HepG2 (cell line): ENCODE data around the gene RUFY2. TPM values are rescaled to one million over a fixed set of nuclear protein-coding genes. Genes with fewer than 3 reads are reported as not detected.

Experiments
- CBX2 ChIP-seq, 2 experiments: fragments of 200-600 bp in 1 of 2; sonication (generic); formaldehyde crosslinking in 1 of 2; IDR thresholded peaks; 2 replicates each; pipeline versions ENCODE4 v1.7.0 to v1.8.1; 2018 to 2022; ENCODE audit warnings: low read depth in 2 of 2, low read length in 1 of 2, mild to moderate bottlenecking in 1 of 2, missing genetic modification reagents in 1 of 2
- CCDC6 ChIP-seq: sonication (generic); formaldehyde crosslinking; IDR thresholded peaks from 2 replicates; pipeline ENCODE4 v1.8.1; 2022; ENCODE audit warnings: mild to moderate bottlenecking, missing genetic modification reagents, moderate library complexity
- CHCHD3 ChIP-seq: sonication (generic); formaldehyde crosslinking; IDR thresholded peaks from 2 replicates; pipeline ENCODE4 v1.8.0; 2022; ENCODE audit warnings: mild to moderate bottlenecking, missing genetic modification reagents, moderate library complexity
- GABPB1 ChIP-seq: IDR thresholded peaks from 2 replicates; pipeline ENCODE4 v1.6.1; 2016; ENCODE audit warnings: mild to moderate bottlenecking, missing genetic modification reagents, moderate library complexity, missing compliant biosample characterization
- HDAC2 ChIP-seq: sonication (generic); formaldehyde crosslinking; IDR thresholded peaks from 2 replicates; pipeline ENCODE4 v1.4.0; 2020; ENCODE audit warnings: missing genetic modification reagents
- ISX ChIP-seq: sonication (generic); formaldehyde crosslinking; conservative IDR thresholded peaks from 2 replicates; pipeline ENCODE4 v1.5.0; 2020; ENCODE audit warnings: missing genetic modification reagents
- MED13 ChIP-seq: sonication (generic); formaldehyde crosslinking; IDR thresholded peaks from 2 replicates; pipeline ENCODE4 v1.5.0; 2020; ENCODE audit warnings: missing genetic modification reagents
- MYC ChIP-seq: sonication (generic); formaldehyde crosslinking; IDR thresholded peaks from 2 replicates; pipeline ENCODE4 v1.9.0; 2021; ENCODE audit warnings: missing genetic modification reagents, borderline replicate concordance
- NCOA1 ChIP-seq: sonication (generic); formaldehyde crosslinking; IDR thresholded peaks from 2 replicates; pipeline ENCODE4 v1.9.0; 2021; ENCODE audit warnings: missing genetic modification reagents
- SALL2 ChIP-seq: sonication (generic); formaldehyde crosslinking; IDR thresholded peaks from 2 replicates; pipeline ENCODE4 v1.8.1; 2023; ENCODE audit warnings: mild to moderate bottlenecking, missing genetic modification reagents, inconsistent platforms
- SP140L ChIP-seq: sonication (generic); formaldehyde crosslinking; IDR thresholded peaks from 2 replicates; pipeline ENCODE4 v1.4.0; 2020; ENCODE audit warnings: missing genetic modification reagents, borderline replicate concordance
- TEF ChIP-seq: sonication (generic); formaldehyde crosslinking; IDR thresholded peaks from 2 replicates; pipeline ENCODE4 v1.5.0; 2020; ENCODE audit warnings: missing genetic modification reagents
- TGIF2 ChIP-seq: IDR thresholded peaks from 2 replicates; pipeline ENCODE4 v1.6.1; 2016; ENCODE audit warnings: control low read depth, missing compliant biosample characterization
- ZNF101 ChIP-seq: sonication (generic); formaldehyde crosslinking; IDR thresholded peaks from 2 replicates; pipeline ENCODE4 v1.4.0; 2020; ENCODE audit warnings: mild to moderate bottlenecking, low read depth, missing genetic modification reagents, borderline replicate concordance
- ZNF143 ChIP-seq: sonication (generic); formaldehyde crosslinking; IDR thresholded peaks from 2 replicates; pipeline ENCODE4 v1.4.0; 2020; ENCODE audit warnings: missing genetic modification reagents
- ZNF30 ChIP-seq: sonication (generic); formaldehyde crosslinking; IDR thresholded peaks from 2 replicates; pipeline ENCODE4 v1.5.0; 2020; ENCODE audit warnings: mild to moderate bottlenecking, missing genetic modification reagents
- ZNF335 ChIP-seq: sonication (generic); formaldehyde crosslinking; IDR thresholded peaks from 2 replicates; pipeline ENCODE4 v1.4.0; 2020; ENCODE audit warnings: missing genetic modification reagents
- ZNF337 ChIP-seq: sonication (generic); formaldehyde crosslinking; IDR thresholded peaks from 2 replicates; pipeline ENCODE4 v1.5.1; 2020; ENCODE audit warnings: missing genetic modification reagents, low read depth, mild to moderate bottlenecking, borderline replicate concordance
- ZNF607 ChIP-seq: sonication (generic); formaldehyde crosslinking; IDR thresholded peaks from 2 replicates; pipeline ENCODE4 v1.5.1; 2020; ENCODE audit warnings: missing genetic modification reagents, mild to moderate bottlenecking, borderline replicate concordance
- ZNF704 ChIP-seq: sonication (generic); formaldehyde crosslinking; IDR thresholded peaks from 2 replicates; pipeline ENCODE4 v1.8.1; 2023; ENCODE audit warnings: mild to moderate bottlenecking, inconsistent platforms, moderate library complexity, missing genetic modification reagents, borderline replicate concordance
- ZNF839 ChIP-seq: sonication (generic); formaldehyde crosslinking; IDR thresholded peaks from 2 replicates; pipeline ENCODE4 v1.4.0; 2020; ENCODE audit warnings: missing genetic modification reagents, mild to moderate bottlenecking, borderline replicate concordance
- polyA plus RNA-seq, 8 experiments: library from polyadenylated mRNA; depleted of rRNA in 3 of 8; stranded (reverse) in 7 of 8; unstranded in 1 of 8; fragments of >200 nt; fragmentation: Illumina TruSeq in 4 of 8; extraction: Trizol in 4 of 8; gene quantifications; 2 replicates each; pipeline versions ENCODE4 v1.2.1 to v1.2.3, GENCODE V29; 2011 to 2016; ENCODE audit warnings: low read depth in 4 of 8, missing spikeins in 1 of 8, mixed read lengths in 1 of 8; ENCODE audit not compliant: insufficient read depth in 1 of 8
- total RNA-seq, 5 experiments: library from RNA; depleted of rRNA; stranded (reverse); fragments of >200 nt; fragmentation: Illumina TruSeq; extraction: Trizol; gene quantifications; 2 replicates each; pipeline ENCODE4 v1.2.3, GENCODE V29; 2016; ENCODE audit warnings: low read depth in 1 of 5
- TF ChIP-seq, protein P1 (sequence below): IDR thresholded peaks from 2 replicates; pipeline ENCODE4 v1.6.1; 2016; ENCODE audit warnings: control low read depth
- TF ChIP-seq, protein P2 (sequence below): sonication (generic); formaldehyde crosslinking; IDR thresholded peaks from 2 replicates; pipeline ENCODE4 v1.8.1; 2022; ENCODE audit warnings: mild to moderate bottlenecking, missing genetic modification reagents
- TF ChIP-seq, protein P3 (sequence below): sonication (generic); formaldehyde crosslinking; conservative IDR thresholded peaks from 2 replicates; pipeline ENCODE4 v1.5.0; 2020; ENCODE audit warnings: missing genetic modification reagents

Gene RUFY2
- total and polyA plus RNA-seq, 2 of the 13 experiments (the other 11 are each of a cell fraction or from before 2014, with no cell fraction given): 10.1 to 16.1 TPM

DNA sequence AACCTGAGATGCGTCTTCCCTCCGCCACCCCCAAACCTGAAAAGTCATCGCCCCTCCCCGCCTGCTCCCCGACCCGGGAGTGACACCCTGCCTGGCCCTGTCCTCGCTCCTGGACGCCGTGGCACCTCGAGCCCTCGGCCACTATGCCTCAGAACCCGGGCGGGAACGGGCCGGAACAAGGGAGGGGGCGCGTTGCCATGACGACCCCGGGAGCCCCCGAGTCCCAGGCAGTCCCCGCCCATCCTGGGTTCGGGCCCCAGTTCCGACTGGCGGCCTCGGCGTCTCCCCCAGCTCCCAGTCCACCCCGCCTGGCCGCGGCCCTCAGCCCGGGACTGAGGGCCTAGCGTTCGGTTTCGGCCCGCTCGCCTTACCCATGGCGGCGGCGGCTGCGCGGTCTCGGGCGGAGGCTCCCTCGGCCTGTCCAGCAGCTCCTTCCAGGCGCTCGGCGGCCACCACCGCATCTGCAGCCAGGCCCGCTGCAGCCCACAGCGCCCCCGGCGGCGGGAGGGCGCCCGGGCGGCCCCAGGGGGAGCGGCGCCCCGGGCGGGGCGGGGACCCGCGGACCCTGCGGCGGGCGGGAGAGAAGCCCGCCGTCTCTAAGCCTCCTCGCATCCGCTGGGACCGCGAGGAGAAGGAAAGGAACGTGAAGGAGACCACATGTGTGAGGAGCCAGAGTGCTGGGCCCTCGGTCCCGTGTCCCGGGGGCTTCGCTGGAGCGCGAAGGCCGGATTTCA is at the start of gene RUFY2 (continued):
- peak; percentile 36; the same call in 1 of the 2 replicates for TF ChIP-seq ZNF704 (CRISPR knock-in tag)
- TF ChIP-seq, protein P1, sequence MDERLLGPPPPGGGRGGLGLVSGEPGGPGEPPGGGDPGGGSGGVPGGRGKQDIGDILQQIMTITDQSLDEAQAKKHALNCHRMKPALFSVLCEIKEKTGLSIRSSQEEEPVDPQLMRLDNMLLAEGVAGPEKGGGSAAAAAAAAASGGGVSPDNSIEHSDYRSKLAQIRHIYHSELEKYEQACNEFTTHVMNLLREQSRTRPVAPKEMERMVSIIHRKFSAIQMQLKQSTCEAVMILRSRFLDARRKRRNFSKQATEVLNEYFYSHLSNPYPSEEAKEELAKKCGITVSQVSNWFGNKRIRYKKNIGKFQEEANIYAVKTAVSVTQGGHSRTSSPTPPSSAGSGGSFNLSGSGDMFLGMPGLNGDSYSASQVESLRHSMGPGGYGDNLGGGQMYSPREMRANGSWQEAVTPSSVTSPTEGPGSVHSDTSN (CRISPR knock-in tag): no peak
- peak; percentile 85 for TF ChIP-seq GABPB1 (CRISPR knock-in tag)
- no peak for TF ChIP-seq SALL2 (CRISPR knock-in tag)
- peak; percentile 86 for TF ChIP-seq CCDC6 (CRISPR knock-in tag)
- TF ChIP-seq, protein P2, sequence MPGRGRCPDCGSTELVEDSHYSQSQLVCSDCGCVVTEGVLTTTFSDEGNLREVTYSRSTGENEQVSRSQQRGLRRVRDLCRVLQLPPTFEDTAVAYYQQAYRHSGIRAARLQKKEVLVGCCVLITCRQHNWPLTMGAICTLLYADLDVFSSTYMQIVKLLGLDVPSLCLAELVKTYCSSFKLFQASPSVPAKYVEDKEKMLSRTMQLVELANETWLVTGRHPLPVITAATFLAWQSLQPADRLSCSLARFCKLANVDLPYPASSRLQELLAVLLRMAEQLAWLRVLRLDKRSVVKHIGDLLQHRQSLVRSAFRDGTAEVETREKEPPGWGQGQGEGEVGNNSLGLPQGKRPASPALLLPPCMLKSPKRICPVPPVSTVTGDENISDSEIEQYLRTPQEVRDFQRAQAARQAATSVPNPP: no peak; the same call in 1 of the 2 replicates
- TF ChIP-seq TEF (CRISPR knock-in tag): no peak
- no peak for TF ChIP-seq ZNF143 (CRISPR knock-in tag)
- TF ChIP-seq ZNF607 (CRISPR knock-in tag): no peak; the same call in 1 of the 2 replicates
- TF ChIP-seq CHCHD3: 0 out of 2 replicates have a peak, but pooled peaks have one; percentile 26
- TF ChIP-seq ZNF839 (CRISPR knock-in tag): no peak; the same call in 1 of the 2 replicates
- no peak for TF ChIP-seq HDAC2
- TF ChIP-seq ZNF335: no peak; the same call in 1 of the 2 replicates
- TF ChIP-seq SP140L (CRISPR knock-in tag): no peak
- TF ChIP-seq ISX: no peak; the same call in 1 of the 2 replicates
- no peak for TF ChIP-seq ZNF101 (CRISPR knock-in tag)
- 0 out of 2 replicates have a peak, but pooled peaks have one; percentile 30 for TF ChIP-seq NCOA1
- 0 out of 2 replicates have a peak, but pooled peaks have one; percentile 36 for TF ChIP-seq TGIF2 (CRISPR knock-in tag)
- TF ChIP-seq MED13: no peak; the same call in 1 of the 2 replicates
- TF ChIP-seq, protein P3, sequence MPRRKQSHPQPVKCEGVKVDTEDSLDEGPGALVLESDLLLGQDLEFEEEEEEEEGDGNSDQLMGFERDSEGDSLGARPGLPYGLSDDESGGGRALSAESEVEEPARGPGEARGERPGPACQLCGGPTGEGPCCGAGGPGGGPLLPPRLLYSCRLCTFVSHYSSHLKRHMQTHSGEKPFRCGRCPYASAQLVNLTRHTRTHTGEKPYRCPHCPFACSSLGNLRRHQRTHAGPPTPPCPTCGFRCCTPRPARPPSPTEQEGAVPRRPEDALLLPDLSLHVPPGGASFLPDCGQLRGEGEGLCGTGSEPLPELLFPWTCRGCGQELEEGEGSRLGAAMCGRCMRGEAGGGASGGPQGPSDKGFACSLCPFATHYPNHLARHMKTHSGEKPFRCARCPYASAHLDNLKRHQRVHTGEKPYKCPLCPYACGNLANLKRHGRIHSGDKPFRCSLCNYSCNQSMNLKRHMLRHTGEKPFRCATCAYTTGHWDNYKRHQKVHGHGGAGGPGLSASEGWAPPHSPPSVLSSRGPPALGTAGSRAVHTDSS (CRISPR knock-in tag): no peak
- TF ChIP-seq MYC: peak; percentile 62
- no peak for TF ChIP-seq CBX2 (IDR thresholded peaks at IDR 0.05; ENCODE audit: low read depth, low read length)
- no peak for TF ChIP-seq CBX2 (CRISPR knock-in tag; IDR thresholded peaks at IDR 0.05; ENCODE audit: low read depth)
- TF ChIP-seq ZNF30 (CRISPR knock-in tag): 0 out of 2 replicates have a peak, but pooled peaks have one; percentile 33
- no peak for TF ChIP-seq ZNF337 (CRISPR knock-in tag)
